HL-60/S4 (cell line): ENCODE results near the gene NFKBIZ.
"Not testable (repeated sequence)": the region's sequence is repeated elsewhere in the genome, so short reads cannot be mapped to it uniquely, and the experiment has no call there.

Experiments
- in situ Hi-C: fragments of 300-500 bp; cut with MboI; formaldehyde crosslinking; loops from 2 replicates; pipeline ENCODE4 v1.14.3; 2022; ENCODE audit warnings: low sequenced_read_pairs

The NFKBIZ gene

DNA sequence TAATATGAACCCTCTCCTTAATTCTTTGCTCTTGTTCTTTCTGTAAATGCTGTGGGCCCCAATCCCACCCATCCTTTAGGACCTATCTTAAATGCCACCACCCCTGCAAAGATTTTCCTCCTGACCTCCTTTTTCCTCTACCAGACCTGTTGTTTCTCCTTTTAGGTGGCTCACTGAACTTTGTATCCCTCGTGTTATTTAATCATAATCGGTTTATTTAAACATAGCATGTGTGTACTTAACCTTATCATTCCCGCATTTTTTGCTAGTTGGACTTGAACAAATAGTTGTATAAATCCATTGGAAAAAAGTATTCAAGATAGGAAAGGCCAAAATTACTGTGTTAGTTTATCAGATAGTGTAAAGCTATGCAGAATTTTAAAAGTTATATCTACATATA, 988 bp upstream of the NFKBIZ start:
- in situ Hi-C loops = no loop called here

GRCh38 chr3:101849714-101850245, 466 bp downstream of the NFKBIZ start:
- in situ Hi-C loops = no loop called here

GRCh38 chr3:101850246-101851051, 1.1 kb downstream of the NFKBIZ start:
- in situ Hi-C loops = no loop called here

DNA sequence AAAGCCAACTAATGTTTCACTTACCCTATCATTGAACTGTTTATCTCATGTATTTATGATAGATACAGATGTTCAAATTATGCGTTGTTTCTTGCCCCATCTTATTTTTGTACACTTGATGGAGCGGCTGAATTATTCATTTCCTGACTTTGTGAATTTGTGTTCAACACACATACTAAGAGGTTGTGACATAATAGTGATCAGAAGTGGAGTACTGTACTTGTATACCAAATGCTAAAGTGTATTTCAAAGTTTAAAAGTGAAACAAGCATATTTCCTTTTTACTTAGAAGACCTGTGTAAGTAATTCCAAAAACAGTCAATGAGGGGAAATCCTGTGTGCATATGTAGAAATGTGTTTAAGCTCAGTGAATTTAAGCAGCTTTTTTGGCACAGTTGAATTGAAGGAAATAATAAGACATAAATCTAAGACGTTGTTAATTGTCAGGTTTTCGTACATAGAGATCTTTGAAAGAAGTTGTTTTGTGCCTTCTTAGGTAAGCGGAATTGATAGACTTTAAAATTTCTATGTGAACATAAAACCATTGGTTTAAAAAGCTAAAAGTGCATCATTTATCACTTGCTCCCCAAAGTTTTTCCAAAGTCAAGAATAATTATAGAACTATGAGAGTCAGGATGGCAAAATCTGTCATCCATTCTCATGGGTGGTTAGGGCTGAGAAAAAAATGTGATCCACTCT, 1.9 kb downstream of the NFKBIZ start:
- in situ Hi-C loops = no loop called here

GRCh38 chr3:101851850-101852714, 2.8 kb downstream of the NFKBIZ start:
- in situ Hi-C loops = no loop called here

- in situ Hi-C loops = no loop called here
Observed at GRCh38 chr3:101852983-101853840, 3.9 kb downstream of the NFKBIZ start.

DNA sequence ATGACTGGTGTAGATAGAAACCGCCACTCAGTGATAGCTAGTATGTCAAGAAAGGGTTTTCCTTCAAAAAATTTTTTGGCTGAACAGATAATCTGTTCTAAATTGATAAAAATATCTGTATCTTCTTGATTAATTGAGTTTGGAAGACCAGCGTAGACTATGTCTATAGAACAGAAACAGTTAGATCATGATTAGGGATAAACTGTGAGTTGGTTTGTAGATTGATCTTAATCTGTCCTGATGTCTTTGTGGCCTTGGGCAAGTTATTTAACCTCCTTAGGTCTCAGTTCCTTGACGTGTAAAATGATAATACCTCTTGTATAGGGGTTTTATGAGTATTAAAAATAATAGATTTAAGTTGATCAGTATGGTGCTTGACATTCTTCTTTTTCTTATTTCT, 4.7 kb downstream of the NFKBIZ start:
- in situ Hi-C loops = no loop called here

DNA sequence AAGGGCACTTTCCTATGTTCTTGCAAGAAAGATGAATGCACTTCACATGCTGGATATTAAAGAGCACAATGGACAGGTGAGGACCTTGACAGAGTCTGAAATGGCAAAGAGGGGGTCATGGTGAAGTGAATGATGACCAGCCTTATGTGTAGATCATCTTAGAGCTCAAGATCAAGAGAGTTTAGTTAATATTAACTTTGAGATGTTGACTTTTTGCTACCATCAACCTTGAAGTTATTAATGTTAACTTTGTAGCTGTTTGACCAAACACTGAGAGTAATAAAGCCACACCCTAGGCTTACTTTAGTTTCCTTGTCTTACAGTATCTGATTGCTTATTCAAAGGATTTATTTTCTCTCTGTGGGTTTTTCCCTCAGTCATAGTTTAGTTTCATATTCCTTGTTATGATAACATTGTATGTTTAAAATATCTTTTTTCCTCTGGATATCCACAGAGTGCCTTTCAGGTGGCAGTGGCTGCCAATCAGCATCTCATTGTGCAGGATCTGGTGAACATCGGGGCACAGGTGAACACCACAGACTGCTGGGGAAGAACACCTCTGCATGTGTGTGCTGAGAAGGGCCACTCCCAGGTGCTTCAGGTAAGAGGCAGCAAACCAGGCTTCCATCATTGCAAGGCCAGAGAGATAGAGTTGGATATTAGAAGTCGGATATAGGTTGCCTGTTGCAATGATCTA, 5.4 kb downstream of the NFKBIZ start:
- in situ Hi-C loops = no loop called here

DNA sequence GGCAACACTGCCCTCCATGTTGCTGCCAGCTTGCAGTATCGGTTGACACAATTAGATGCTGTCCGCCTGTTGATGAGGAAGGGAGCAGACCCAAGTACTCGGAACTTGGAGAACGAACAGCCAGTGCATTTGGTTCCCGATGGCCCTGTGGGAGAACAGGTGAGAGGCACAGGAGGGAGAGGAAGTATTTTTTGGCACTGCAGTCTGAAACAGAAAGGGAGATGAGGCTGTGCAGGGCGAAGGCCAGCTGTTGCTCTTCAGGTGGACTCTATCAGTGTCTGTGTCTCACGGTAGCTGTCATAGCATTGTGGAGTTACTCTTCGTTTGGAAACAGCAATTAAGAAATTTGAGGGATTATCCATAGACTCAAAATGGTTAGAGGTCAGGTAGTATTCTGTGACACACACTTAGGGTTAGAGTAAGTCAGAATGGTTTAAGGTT, 8.0 kb downstream of the NFKBIZ start:
- in situ Hi-C loops = no loop called here

GRCh38 chr3:101858464-101859030, 9.2 kb downstream of the NFKBIZ start:
- in situ Hi-C loops = no loop called here

GRCh38 chr3:101859882-101860448, 10.7 kb downstream of the NFKBIZ start:
- in situ Hi-C loops = no loop called here

- in situ Hi-C loops = no loop called here
Observed at GRCh38 chr3:101861212-101861788, 12.0 kb downstream of the NFKBIZ start.

- in situ Hi-C loops = no loop called here
Observed at GRCh38 chr3:101861789-101862415, 12.6 kb downstream of the NFKBIZ start.

DNA sequence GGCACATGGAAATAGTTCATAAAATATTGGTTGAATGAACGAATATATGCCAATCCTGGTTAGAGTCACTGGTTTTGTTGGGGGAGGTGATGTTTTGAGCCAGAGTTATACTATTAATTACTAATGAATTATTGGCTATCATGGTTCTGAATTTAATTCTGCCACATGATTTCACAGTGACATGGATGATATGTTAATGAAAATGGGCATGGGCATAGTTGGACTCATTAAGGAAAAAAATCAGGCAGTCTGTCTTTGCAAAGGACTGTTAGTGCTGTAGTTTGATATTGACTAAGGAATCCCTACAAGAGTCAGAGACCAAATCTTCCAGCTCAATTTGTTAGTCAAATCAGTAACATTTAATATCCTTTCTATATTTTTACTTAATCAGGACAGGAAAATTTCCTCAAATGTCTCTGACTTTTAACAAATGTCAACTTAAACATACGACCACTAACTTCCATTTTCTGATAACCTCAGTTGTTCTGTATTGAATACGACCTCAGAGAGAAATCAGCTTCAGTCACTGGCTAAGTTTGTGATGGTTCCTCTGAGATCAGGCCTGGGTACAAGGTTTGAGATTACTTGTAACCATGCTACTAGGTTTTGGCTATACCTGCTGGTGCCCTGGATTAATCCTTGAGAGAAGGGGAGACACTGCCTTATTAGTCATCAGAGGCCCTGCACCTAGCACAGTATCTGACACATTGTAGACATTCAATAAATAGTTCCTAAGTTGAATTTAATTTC, 13.3 kb downstream of the NFKBIZ start:
- in situ Hi-C loops = no loop called here

DNA sequence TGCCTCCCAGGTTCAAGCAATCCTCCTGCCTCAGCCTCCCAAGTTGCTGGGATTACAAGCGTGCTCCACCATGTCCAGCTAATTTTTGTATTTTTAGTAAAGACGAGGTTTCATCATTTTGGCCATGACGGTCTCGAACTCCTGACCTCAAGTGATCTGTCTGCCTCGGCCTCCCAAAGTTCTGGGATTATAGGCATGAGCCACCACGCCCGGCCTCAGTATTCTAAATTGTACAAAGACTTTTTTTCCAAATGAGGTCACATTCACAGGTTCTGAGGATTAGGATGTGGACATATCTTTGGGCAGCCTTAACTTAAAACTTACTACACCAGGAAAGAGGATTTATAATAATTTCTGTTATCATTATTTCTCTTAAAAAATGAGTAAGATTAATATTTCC, 15.6 kb downstream of the NFKBIZ start:
- in situ Hi-C loops = not testable (repeated sequence)

DNA sequence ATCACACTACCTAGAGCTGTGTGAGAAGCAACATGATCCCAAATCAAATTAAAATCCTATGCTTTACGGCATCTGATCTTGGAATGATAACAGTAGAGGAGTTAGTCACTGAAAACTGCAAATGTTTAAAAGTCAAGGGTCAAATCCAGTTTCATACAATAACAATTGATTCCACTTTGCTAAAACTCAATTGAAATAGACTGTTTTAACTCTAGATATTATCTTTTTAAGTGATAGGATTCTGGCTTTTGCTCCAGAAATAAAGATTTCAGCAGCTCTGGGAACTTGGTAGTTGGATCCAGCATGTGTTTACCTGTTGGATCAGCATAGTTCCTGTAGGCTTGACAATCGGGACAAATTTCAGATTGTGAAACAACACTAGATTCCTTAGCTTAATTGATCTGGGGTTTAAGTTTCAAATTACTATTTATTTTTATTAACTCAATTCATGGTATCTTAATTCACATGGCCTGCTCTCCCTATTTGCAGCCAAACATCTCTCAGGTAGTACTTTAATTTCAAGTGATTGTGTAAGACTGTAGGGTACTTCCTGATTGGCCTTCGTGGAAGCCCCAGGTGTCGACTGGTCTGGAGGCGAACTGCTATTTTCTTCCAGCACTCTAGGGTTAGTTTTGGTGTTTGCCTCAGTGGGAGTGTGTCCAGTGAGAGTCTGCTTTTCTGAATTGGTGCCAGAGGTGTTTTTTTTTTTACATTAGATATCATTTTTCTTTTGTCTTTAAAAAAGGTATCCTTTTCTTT, 16.6 kb downstream of the NFKBIZ start:
- in situ Hi-C loops = no loop called here

DNA sequence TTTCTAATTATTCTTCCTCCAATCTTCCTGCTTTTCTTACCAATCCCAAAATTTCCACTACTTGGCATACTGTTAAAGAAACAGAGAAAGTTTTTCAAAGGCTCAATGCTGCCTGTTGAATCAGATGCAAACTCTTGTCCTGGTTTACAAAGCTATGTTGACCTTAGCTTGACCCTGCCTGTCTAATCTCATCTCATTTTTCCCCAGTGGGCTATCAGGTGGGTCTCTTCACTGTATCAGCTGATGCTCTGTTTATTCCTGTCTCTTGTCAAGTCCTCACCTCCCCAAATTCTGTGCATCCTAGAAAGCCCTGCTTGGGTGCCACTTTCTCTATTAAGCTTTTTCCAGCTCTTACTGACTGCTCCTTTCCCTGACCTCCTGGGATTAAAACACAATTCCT, 18.2 kb downstream of the NFKBIZ start:
- in situ Hi-C loops = no loop called here
